HCT116 (cell line): ENCODE measurements around the gene RAPGEF1. TPM values are rescaled to one million over a fixed set of nuclear protein-coding genes. Genes with fewer than 3 reads are reported as not detected.

ENCODE experiments used
- ATAC-seq: fragments of 200-7000 bp; cut with Tn5 transposase; 2 replicates; pipeline ENCODE4 v1.9.1; 2020; ENCODE audit warnings: mild to moderate bottlenecking, moderate library complexity
- BruUV-seq: library from RNA; stranded (reverse); fragments of 400-500 nt; replicated peaks from 2 replicates; lab custom pipeline; 2021; lab: Mats Ljungman, UMichigan
- CTCF ChIA-PET: fragments of 300-600 bp; sonication (Branson Sonifier 250); formaldehyde crosslinking; loops from one replicate; lab custom pipeline; 2021; ENCODE audit warnings: antibody characterized with exemption; lab: Charles Lee
- POLR2A ChIA-PET: fragments of 300-600, 350-600 bp; sonication (Branson Sonifier 250); formaldehyde crosslinking; loops from one replicate; lab custom pipeline; 2021; ENCODE audit warnings: antibody characterized with exemption; lab: Charles Lee
- RAD21 ChIA-PET, 2 experiments: fragments of 300-600 bp; sonication (Branson Sonifier 250); formaldehyde crosslinking; loops; one replicate each; lab custom pipeline; 2023; ENCODE audit warnings: low total read pairs in 2 of 2; ENCODE audit not compliant: uncharacterized antibody in 2 of 2, unreplicated experiment in 2 of 2, low non-redundant PET in 1 of 2; lab: Charles Lee
- DNase-seq: peaks from one replicate; pipeline ENCODE4 v3.0.0-alpha.2; 2010; ENCODE audit warnings: low read depth, low spot score
- H2AFZ ChIP-seq: fragments of 200-600 bp; shearing (Covaris generic), sonication (generic); 2 replicates; pipeline ENCODE4 v1.6.1; 2017; ENCODE audit warnings: low read depth, mixed run types, mixed read lengths, antibody characterized with exemption, low read length; ENCODE audit not compliant: poor library complexity, severe bottlenecking
- H3K27ac ChIP-seq: 2 replicates; pipeline ENCODE4 v1.5.1; 2012; ENCODE audit warnings: low read depth, low read length
- H3K27me3 ChIP-seq: fragments of 200-600 bp; sonication (generic); 2 replicates; pipeline ENCODE4 v1.6.1; 2016; ENCODE audit warnings: mixed run types, low read length, mixed read lengths; ENCODE audit not compliant: insufficient read depth
- H3K36me3 ChIP-seq, 2 experiments: fragments of 200-500 bp in 1 of 2; fragments of 200-600 bp in 1 of 2; sonication (Bioruptor generic) in 1 of 2; sonication (generic) in 1 of 2; 2 replicates each; pipeline versions ENCODE4 v1.5.1 to v1.6.1; 2014 to 2016; ENCODE audit warnings: low read length in 2 of 2, inconsistent platforms in 1 of 2, mixed read lengths in 1 of 2, mixed run types in 1 of 2; ENCODE audit not compliant: insufficient read depth in 2 of 2, control insufficient read depth in 1 of 2
- H3K4me1 ChIP-seq, 2 experiments: fragments of 200-600 bp in 1 of 2; sonication (generic) in 1 of 2; 2 replicates each; pipeline versions ENCODE4 v1.5.1 to v1.6.1; 2012 to 2017; ENCODE audit warnings: low read length in 2 of 2, inconsistent platforms in 1 of 2, mild to moderate bottlenecking in 1 of 2, mixed read lengths in 1 of 2, mixed run types in 1 of 2, moderate library complexity in 1 of 2; ENCODE audit not compliant: insufficient read depth in 2 of 2, control insufficient read depth in 1 of 2
- H3K4me2 ChIP-seq: fragments of 200-600 bp; sonication (generic); 2 replicates; pipeline ENCODE4 v1.6.1; 2017; ENCODE audit warnings: mixed run types, low read length, mixed read lengths
- H3K4me3 ChIP-seq, 2 experiments: fragments of 200-600 bp in 1 of 2; sonication (generic) in 1 of 2; replicated peaks in 1 of 2; 2 replicates each; pipeline ENCODE4 v1.5.1; 2011 to 2016; ENCODE audit warnings: low read length in 2 of 2, control low read depth in 1 of 2, low read depth in 1 of 2, mild to moderate bottlenecking in 1 of 2, mixed read lengths in 1 of 2, mixed run types in 1 of 2
- H3K79me2 ChIP-seq: fragments of 200-600 bp; sonication (generic); 2 replicates; pipeline ENCODE4 v1.6.1; 2017; ENCODE audit warnings: mild to moderate bottlenecking, mixed run types, low read length, moderate library complexity, mixed read lengths; ENCODE audit not compliant: insufficient read depth
- H3K9ac ChIP-seq: fragments of 200-600 bp; sonication (generic); 2 replicates; pipeline ENCODE4 v1.6.1; 2016; ENCODE audit warnings: low read length, mixed read lengths
- H3K9me2 ChIP-seq: fragments of 200-600 bp; sonication (generic), shearing (Covaris generic); 2 replicates; pipeline ENCODE4 v1.6.1; 2017; ENCODE audit warnings: mixed run types, mild to moderate bottlenecking, moderate library complexity; ENCODE audit not compliant: insufficient read depth
- H3K9me3 ChIP-seq, 2 experiments: fragments of 200-500 bp in 1 of 2; fragments of 200-600 bp in 1 of 2; sonication (Bioruptor generic) in 1 of 2; sonication (generic) in 1 of 2; 2 replicates each; pipeline ENCODE4 v1.6.1; 2014 to 2017; ENCODE audit warnings: low read length in 2 of 2, mixed read lengths in 2 of 2, inconsistent platforms in 1 of 2, low read depth in 1 of 2, mild to moderate bottlenecking in 1 of 2, mixed run types in 1 of 2, moderate library complexity in 1 of 2; ENCODE audit not compliant: control insufficient read depth in 1 of 2, insufficient read depth in 1 of 2
- H4K20me1 ChIP-seq: fragments of 200-600 bp; sonication (generic), shearing (Covaris generic); 2 replicates; pipeline ENCODE4 v1.6.1; 2017; ENCODE audit warnings: mixed run types, mild to moderate bottlenecking, moderate library complexity; ENCODE audit not compliant: insufficient read depth
- CEBPB ChIP-seq: IDR thresholded peaks from 2 replicates; pipeline ENCODE4 v1.6.1; 2012; ENCODE audit warnings: low read depth
- EGR1 ChIP-seq: IDR thresholded peaks from 2 replicates; pipeline ENCODE4 v1.6.1; 2012; ENCODE audit warnings: low read depth
- EZH2phosphoT487 ChIP-seq: fragments of 200-600 bp; IDR thresholded peaks from 2 replicates; pipeline ENCODE4 v1.6.1; 2018; ENCODE audit warnings: antibody characterized with exemption, borderline replicate concordance
- FOSL1 ChIP-seq: IDR thresholded peaks from 2 replicates; pipeline ENCODE4 v1.6.1; 2012; ENCODE audit warnings: low read depth
- JUND ChIP-seq: IDR thresholded peaks from 2 replicates; pipeline ENCODE4 v1.6.1; 2012
- POLR2A ChIP-seq: IDR thresholded peaks from 2 replicates; pipeline ENCODE4 v1.7.0; 2011; ENCODE audit warnings: borderline replicate concordance; ENCODE audit not compliant: insufficient read depth, insufficient read length; ENCODE audit errors: extremely low read depth
- RAD21 ChIP-seq: IDR thresholded peaks from 2 replicates; pipeline ENCODE4 v1.6.1; 2012; ENCODE audit warnings: low read depth, mild to moderate bottlenecking
- SP1 ChIP-seq: IDR thresholded peaks from 2 replicates; pipeline ENCODE4 v1.6.1; 2012; ENCODE audit warnings: low read depth
- TCF7L2 ChIP-seq: IDR thresholded peaks from 2 replicates; pipeline ENCODE4 v1.7.0; 2011; ENCODE audit warnings: borderline replicate concordance, inconsistent platforms; ENCODE audit not compliant: insufficient read depth, insufficient read length; ENCODE audit errors: extremely low read depth
- YY1 ChIP-seq: IDR thresholded peaks from 2 replicates; pipeline ENCODE4 v1.6.1; 2011; ENCODE audit warnings: low read length, low read depth, moderate library complexity, mild to moderate bottlenecking; ENCODE audit not compliant: insufficient replicate concordance; ENCODE audit errors: extremely low read depth
- ZFX ChIP-seq: fragments of 450-650 bp; IDR thresholded peaks from 2 replicates; pipeline ENCODE4 v1.6.1; 2017
- ZNF274 ChIP-seq: fragments of 200-500 bp; sonication (Bioruptor generic); IDR thresholded peaks from 2 replicates; pipeline ENCODE4 v1.6.1; 2014; ENCODE audit warnings: mild to moderate bottlenecking, low read depth, low read length, inconsistent platforms
- intact Hi-C: fragments of 100-400 bp; cut with micrococcal nuclease; formaldehyde crosslinking; loops from 2 replicates; pipeline ENCODE4 v1.10.0; 2022
- total RNA-seq: library from RNA; stranded (reverse); gene quantifications from one replicate; pipeline ENCODE4 v1.2.1, GENCODE V29; 2021; ENCODE audit not compliant: unreplicated experiment
- TF ChIP-seq, protein P1 (sequence below): IDR thresholded peaks from 2 replicates; pipeline ENCODE4 v1.6.1; 2012
- TF ChIP-seq, protein P2 (sequence below), 3 experiments: fragments of 200-600 bp in 1 of 3; sonication (generic) in 1 of 3; IDR thresholded peaks in 2 of 3; conservative IDR thresholded peaks in 1 of 3; 2 replicates each; pipeline ENCODE4 v1.5.1; 2012 to 2017; ENCODE audit warnings: low read depth in 2 of 3, low read length in 2 of 3, antibody characterized with exemption in 1 of 3, borderline replicate concordance in 1 of 3, control low read depth in 1 of 3, mild to moderate bottlenecking in 1 of 3, mixed read lengths in 1 of 3, mixed run types in 1 of 3, moderate library complexity in 1 of 3; ENCODE audit not compliant: insufficient read depth in 1 of 3
- TF ChIP-seq, protein P3 (sequence below): IDR thresholded peaks from 2 replicates; pipeline ENCODE4 v1.6.1; 2012; ENCODE audit warnings: low read depth
- TF ChIP-seq, protein P4 (sequence below): IDR thresholded peaks from 2 replicates; pipeline ENCODE4 v1.6.1; 2011; ENCODE audit warnings: mild to moderate bottlenecking, low read length, moderate library complexity; ENCODE audit not compliant: insufficient replicate concordance; ENCODE audit errors: extremely low read depth

The RAPGEF1 gene
- total RNA-seq, 1 experiment from 2014 or later, result 43.0 TPM

DNA sequence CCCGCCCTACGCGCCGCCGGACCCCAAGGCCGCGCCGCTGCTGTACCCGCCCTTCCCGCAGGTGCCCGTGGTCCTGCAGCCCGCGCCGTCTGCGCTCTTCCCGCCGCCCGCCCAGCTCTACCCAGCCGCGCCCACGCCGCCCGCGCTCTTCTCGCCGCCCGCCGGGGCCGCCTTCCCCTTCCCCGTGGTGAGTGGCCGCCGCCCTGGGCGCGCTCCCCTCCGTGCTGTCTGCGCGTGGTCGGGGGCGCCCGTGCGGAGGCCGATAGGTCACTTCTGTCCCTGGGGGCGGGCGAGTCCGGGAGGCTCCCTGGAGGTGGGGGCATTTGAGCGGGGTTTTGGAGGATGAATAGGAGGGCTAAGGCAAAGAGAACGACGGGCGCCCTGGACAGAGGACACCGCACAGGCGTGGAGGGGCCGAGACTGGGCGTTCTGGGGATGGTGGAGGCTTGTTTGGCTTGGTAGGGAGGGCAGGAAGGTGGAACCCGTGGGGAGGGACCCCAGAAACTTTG, 185.0 kb downstream of the RAPGEF1 start:
- Histone ChIP-seq H3K27ac (no peak overlapping the region), H3K4me3 (no peak overlapping the region), H3K27me3 (no peaks in the 10 kb centered on the region), H3K36me3 (no peaks in the 10 kb centered on the region), H4K20me1 (no peaks in the 10 kb centered on the region), H2AFZ (no peak overlapping the region), H3K4me2 (no peak overlapping the region), H3K9ac (no peak overlapping the region), H3K9me3 (no peaks in the 10 kb centered on the region), H3K4me1 (no peaks in the 10 kb centered on the region), H3K79me2 (no peaks in the 10 kb centered on the region), H3K9me2 (no peaks in the 10 kb centered on the region)
- ChIA-PET CTCF (no interaction called here), POLR2A (no interaction called here), RAD21 (no interaction called here)
- no peak for DNase-seq
- intact Hi-C loops, result no loop called here
- no peak for ATAC-seq
- TF ChIP-seq JUND (no peak), FOSL1 (no peak), EZH2phosphoT487 (no peak), YY1 (no peak), POLR2A (no peak), CEBPB (no peak), ZFX (no peak), ZNF274 (no peak), SP1 (no peak), RAD21 (no peak), TCF7L2 (no peak), EGR1 (no peak)
- TF ChIP-seq, protein P1, sequence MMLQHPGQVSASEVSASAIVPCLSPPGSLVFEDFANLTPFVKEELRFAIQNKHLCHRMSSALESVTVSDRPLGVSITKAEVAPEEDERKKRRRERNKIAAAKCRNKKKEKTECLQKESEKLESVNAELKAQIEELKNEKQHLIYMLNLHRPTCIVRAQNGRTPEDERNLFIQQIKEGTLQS, result no peak
- TF ChIP-seq, protein P2, sequence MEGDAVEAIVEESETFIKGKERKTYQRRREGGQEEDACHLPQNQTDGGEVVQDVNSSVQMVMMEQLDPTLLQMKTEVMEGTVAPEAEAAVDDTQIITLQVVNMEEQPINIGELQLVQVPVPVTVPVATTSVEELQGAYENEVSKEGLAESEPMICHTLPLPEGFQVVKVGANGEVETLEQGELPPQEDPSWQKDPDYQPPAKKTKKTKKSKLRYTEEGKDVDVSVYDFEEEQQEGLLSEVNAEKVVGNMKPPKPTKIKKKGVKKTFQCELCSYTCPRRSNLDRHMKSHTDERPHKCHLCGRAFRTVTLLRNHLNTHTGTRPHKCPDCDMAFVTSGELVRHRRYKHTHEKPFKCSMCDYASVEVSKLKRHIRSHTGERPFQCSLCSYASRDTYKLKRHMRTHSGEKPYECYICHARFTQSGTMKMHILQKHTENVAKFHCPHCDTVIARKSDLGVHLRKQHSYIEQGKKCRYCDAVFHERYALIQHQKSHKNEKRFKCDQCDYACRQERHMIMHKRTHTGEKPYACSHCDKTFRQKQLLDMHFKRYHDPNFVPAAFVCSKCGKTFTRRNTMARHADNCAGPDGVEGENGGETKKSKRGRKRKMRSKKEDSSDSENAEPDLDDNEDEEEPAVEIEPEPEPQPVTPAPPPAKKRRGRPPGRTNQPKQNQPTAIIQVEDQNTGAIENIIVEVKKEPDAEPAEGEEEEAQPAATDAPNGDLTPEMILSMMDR (IDR thresholded peaks at IDR 0.05 in 2 of 3, conservative IDR thresholded peaks at IDR 0.05 in 1 of 3; ENCODE audit: borderline replicate concordance in 1 of 3, insufficient read depth in 1 of 3, low read depth in 2 of 3, low read length in 2 of 3), result no peak
- TF ChIP-seq, protein P3, sequence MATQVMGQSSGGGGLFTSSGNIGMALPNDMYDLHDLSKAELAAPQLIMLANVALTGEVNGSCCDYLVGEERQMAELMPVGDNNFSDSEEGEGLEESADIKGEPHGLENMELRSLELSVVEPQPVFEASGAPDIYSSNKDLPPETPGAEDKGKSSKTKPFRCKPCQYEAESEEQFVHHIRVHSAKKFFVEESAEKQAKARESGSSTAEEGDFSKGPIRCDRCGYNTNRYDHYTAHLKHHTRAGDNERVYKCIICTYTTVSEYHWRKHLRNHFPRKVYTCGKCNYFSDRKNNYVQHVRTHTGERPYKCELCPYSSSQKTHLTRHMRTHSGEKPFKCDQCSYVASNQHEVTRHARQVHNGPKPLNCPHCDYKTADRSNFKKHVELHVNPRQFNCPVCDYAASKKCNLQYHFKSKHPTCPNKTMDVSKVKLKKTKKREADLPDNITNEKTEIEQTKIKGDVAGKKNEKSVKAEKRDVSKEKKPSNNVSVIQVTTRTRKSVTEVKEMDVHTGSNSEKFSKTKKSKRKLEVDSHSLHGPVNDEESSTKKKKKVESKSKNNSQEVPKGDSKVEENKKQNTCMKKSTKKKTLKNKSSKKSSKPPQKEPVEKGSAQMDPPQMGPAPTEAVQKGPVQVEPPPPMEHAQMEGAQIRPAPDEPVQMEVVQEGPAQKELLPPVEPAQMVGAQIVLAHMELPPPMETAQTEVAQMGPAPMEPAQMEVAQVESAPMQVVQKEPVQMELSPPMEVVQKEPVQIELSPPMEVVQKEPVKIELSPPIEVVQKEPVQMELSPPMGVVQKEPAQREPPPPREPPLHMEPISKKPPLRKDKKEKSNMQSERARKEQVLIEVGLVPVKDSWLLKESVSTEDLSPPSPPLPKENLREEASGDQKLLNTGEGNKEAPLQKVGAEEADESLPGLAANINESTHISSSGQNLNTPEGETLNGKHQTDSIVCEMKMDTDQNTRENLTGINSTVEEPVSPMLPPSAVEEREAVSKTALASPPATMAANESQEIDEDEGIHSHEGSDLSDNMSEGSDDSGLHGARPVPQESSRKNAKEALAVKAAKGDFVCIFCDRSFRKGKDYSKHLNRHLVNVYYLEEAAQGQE, result no peak
- TF ChIP-seq, protein P4, sequence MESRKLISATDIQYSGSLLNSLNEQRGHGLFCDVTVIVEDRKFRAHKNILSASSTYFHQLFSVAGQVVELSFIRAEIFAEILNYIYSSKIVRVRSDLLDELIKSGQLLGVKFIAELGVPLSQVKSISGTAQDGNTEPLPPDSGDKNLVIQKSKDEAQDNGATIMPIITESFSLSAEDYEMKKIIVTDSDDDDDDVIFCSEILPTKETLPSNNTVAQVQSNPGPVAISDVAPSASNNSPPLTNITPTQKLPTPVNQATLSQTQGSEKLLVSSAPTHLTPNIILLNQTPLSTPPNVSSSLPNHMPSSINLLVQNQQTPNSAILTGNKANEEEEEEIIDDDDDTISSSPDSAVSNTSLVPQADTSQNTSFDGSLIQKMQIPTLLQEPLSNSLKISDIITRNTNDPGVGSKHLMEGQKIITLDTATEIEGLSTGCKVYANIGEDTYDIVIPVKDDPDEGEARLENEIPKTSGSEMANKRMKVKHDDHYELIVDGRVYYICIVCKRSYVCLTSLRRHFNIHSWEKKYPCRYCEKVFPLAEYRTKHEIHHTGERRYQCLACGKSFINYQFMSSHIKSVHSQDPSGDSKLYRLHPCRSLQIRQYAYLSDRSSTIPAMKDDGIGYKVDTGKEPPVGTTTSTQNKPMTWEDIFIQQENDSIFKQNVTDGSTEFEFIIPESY, result no peak
- no TSS peak for BruUV-seq
